Sigmoid colon (tissue), 7 donors: ENCODE data around the gene HS1BP3. TPM values are rescaled to one million over a fixed set of nuclear protein-coding genes. Genes with fewer than 3 reads are reported as not detected.

ENCODE experiments used
- DNase-seq: peaks from one replicate; pipeline ENCODE4 v3.0.0-alpha.2; 2019
- H3K27ac ChIP-seq, 4 donors: fragments of 200-600 bp; sonication (generic); one replicate each; pipeline ENCODE4 v1.5.1; 2016 to 2019; ENCODE audit warnings: mild to moderate bottlenecking in 1 of 4
- H3K27me3 ChIP-seq, 3 donors: fragments of 200-600 bp; sonication (generic); one replicate each; pipeline ENCODE4 v1.5.1; 2019; ENCODE audit warnings: mild to moderate bottlenecking in 1 of 3
- H3K36me3 ChIP-seq, 4 donors: fragments of 200-600 bp; sonication (generic); one replicate each; pipeline ENCODE4 v1.5.1; 2016 to 2019
- H3K4me1 ChIP-seq, 4 donors: fragments of 200-600 bp; sonication (generic); one replicate each; pipeline ENCODE4 v1.5.1; 2017 to 2019
- H3K4me3 ChIP-seq, 4 donors: fragments of 200-600 bp; sonication (generic); one replicate each; pipeline ENCODE4 v1.5.1; 2017 to 2019; ENCODE audit warnings: mild to moderate bottlenecking in 2 of 4, moderate library complexity in 1 of 4
- H3K9me3 ChIP-seq, 4 donors: fragments of 200-600 bp in 3 of 4; sonication (generic) in 3 of 4; one replicate each; pipeline versions ENCODE4 v1.5.1 to v1.6.1; 2013 to 2019
- EP300 ChIP-seq, 4 donors: sonication (generic); formaldehyde crosslinking; IDR thresholded peaks; one replicate each; pipeline ENCODE4 v1.6.1; 2017; ENCODE audit warnings: antibody characterized with exemption in 4 of 4
- POLR2A ChIP-seq, 2 donors: fragments of 450-650 bp; IDR thresholded peaks; one replicate each; pipeline ENCODE4 v1.6.1; 2016; ENCODE audit warnings: antibody characterized with exemption in 2 of 2, mild to moderate bottlenecking in 2 of 2, moderate library complexity in 2 of 2
- POLR2AphosphoS5 ChIP-seq, 4 donors: sonication (generic); formaldehyde crosslinking; IDR thresholded peaks; one replicate each; pipeline ENCODE4 v1.6.1; 2017; ENCODE audit warnings: antibody characterized with exemption in 4 of 4
- WGBS, 2 donors: extraction: QIAGEN DNeasy Blood & Tissue Kit; methylation state at CpG; one replicate each; pipeline ENCODE4 v1.1.7; 2013; 5-methylcytosine and 5-hydroxymethylcytosine counted together
- intact Hi-C: fragments of 100-400 bp; cut with DNase I; formaldehyde crosslinking; loops from one replicate; pipeline ENCODE4 v1.15.1; 2023
- polyA plus RNA-seq, 3 donors: library from polyadenylated mRNA; stranded (reverse); fragments of 200-250 nt; gene quantifications; one replicate each; pipeline ENCODE4 v1.2.3, GENCODE V29; 2013
- total RNA-seq, 4 donors: library from RNA; depleted of rRNA; stranded (reverse); fragments of >200 nt; gene quantifications; one replicate each; pipeline ENCODE4 v1.1.0, GENCODE V29; 2016
- TF ChIP-seq, protein P1 (sequence below), 4 experiments: fragments of 450-650 bp in 3 of 4; fragments of 200-600 bp in 1 of 4; IDR thresholded peaks; one replicate each; pipeline ENCODE4 v1.5.1; 2016 to 2019; ENCODE audit warnings: antibody characterized with exemption in 4 of 4, mild to moderate bottlenecking in 3 of 4, moderate library complexity in 2 of 4
- donor health status: healthy with polysubstance abuse.
- donor health status: Bipolar disorder and iron deficiency.
- donor health status: healthy.

Gene HS1BP3
- total and polyA plus RNA-seq, 7 donors, result 25.2 to 54.6 (median 32.6) TPM

DNA sequence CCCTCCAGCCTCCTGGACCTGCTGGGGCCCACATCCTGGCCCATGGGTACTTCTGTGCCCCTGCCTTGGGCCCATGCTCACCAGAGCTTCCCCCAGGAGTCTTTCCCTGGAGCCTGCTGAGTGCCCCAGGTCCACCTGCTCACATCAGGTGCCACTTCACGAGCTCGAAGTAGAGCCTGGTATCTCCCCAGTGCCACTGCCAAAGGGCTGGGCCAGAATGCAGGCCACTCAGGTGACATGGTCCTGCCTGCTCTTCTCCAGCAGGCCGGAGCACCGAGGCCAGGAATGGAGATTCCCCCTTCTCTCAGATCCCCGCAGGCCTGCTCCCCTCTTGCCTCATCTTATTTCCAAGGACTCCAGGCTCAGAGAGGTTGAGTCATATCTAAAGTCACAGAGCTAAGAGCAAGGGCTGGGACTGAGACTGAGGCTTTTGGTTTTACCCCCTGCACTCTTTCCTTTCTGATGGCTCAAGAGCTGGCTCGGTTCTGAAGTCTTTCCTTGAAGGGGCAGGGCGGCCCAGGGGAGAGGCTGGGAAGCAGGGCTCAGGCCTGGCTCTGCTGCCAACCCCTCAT, 79.2 kb downstream of the HS1BP3 start:
- Histone ChIP-seq H3K4me3 (no peak overlapping the region), H3K36me3 (no peaks in the 10 kb centered on the region), H3K27ac (peak overlapping the region in 2 of 4 donors; percentile 28 to 51), H3K27me3 (no peaks in the 10 kb centered on the region), H3K9me3 (no peaks in the 10 kb centered on the region), H3K4me1 (peaks cover 0 to 20% (median 17%) of the 10 kb centered on the region in 4 donors)
- intact Hi-C loops, result no loop called here
- no peak for TF ChIP-seq POLR2A (IDR thresholded peaks at IDR 0.05)
- DNase-seq, result no peak
- 90 to 94% methylated on average over 7 of the region's 7 CpGs for WGBS, 2 donors

DNA sequence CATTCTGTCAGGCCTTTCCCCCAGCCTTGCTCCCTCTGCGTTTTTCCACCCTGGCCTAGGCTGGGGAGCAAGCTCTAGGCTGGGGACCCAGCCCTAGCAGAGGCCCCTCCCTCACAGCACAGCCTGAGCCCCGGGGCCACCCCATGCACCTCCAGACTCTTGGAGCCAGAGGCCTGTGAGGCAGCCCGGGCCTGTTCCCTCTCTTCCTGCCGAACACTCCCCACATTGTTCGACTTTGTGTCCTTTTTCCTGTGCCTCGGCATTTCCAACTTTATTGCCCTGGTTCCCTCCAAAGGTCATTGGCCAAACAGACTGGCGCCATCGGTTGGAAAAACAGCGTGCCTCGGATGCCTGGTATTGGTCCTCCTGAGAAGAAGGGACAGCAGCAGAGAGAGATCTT, 79.7 kb downstream of the HS1BP3 start:
- DNase-seq, result no peak
- H3K4me3 ChIP-seq, result no peak overlapping the region
- TF ChIP-seq POLR2A (IDR thresholded peaks at IDR 0.05) (no peak), EP300 (IDR thresholded peaks at IDR 0.05) (no peak), POLR2AphosphoS5 (IDR thresholded peaks at IDR 0.05) (no peak)
- TF ChIP-seq, protein P1, sequence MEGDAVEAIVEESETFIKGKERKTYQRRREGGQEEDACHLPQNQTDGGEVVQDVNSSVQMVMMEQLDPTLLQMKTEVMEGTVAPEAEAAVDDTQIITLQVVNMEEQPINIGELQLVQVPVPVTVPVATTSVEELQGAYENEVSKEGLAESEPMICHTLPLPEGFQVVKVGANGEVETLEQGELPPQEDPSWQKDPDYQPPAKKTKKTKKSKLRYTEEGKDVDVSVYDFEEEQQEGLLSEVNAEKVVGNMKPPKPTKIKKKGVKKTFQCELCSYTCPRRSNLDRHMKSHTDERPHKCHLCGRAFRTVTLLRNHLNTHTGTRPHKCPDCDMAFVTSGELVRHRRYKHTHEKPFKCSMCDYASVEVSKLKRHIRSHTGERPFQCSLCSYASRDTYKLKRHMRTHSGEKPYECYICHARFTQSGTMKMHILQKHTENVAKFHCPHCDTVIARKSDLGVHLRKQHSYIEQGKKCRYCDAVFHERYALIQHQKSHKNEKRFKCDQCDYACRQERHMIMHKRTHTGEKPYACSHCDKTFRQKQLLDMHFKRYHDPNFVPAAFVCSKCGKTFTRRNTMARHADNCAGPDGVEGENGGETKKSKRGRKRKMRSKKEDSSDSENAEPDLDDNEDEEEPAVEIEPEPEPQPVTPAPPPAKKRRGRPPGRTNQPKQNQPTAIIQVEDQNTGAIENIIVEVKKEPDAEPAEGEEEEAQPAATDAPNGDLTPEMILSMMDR (IDR thresholded peaks at IDR 0.05), result no peak
- intact Hi-C loops, result no loop called here
- H3K27ac ChIP-seq, result peak overlapping the region in 2 of 4 donors; percentile 28 to 51
- H3K4me1 ChIP-seq, result peaks cover 0 to 23% (median 17%) of the 10 kb centered on the region in 4 donors
- H3K27me3 ChIP-seq, result no peaks in the 10 kb centered on the region
- H3K36me3 ChIP-seq, result no peaks in the 10 kb centered on the region
- H3K9me3 ChIP-seq, result no peaks in the 10 kb centered on the region
- WGBS, 2 donors, result 45 to 74% methylated on average over 10 of the region's 10 CpGs

DNA sequence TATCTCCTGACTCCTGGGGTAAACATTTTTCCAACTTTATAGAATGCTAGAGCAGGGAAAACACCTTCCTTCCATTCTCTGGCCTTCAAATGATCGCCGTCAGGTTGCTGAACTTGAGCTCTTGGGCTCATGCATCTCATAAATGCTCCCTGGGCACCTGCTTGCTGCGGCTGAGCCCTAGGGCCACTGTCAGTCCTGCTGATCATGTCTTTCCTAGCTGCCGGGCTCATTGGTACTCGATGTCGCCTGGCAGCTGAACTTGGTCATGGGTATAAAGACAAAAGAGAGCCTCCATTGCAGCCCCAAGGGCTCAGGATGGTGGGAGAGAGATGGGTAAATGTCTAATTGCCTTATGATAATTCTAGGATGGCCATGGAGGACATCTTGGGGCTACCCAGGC, 80.6 kb downstream of the HS1BP3 start:
- peaks cover 0 to 32% (median 25%) of the 10 kb centered on the region in 4 donors for H3K4me1 ChIP-seq
- no peaks in the 10 kb centered on the region for H3K36me3 ChIP-seq
- H3K27ac ChIP-seq, result peak overlapping the region in 2 of 4 donors; percentile 6 to 51
- no peak for TF ChIP-seq POLR2AphosphoS5 (IDR thresholded peaks at IDR 0.05)
- no peak for TF ChIP-seq POLR2A (IDR thresholded peaks at IDR 0.05)
- TF ChIP-seq, protein P1 (IDR thresholded peaks at IDR 0.05), result no peak
- no peak for TF ChIP-seq EP300 (IDR thresholded peaks at IDR 0.05)
- no peaks in the 10 kb centered on the region for H3K27me3 ChIP-seq
- no peak overlapping the region for H3K4me3 ChIP-seq
- DNase-seq, result no peak
- intact Hi-C loops, result no loop called here
- WGBS, 2 donors, result 96 to 97% methylated on average over 6 of the region's 6 CpGs
- no peaks in the 10 kb centered on the region for H3K9me3 ChIP-seq

- intact Hi-C loops, result no loop called here
- H3K36me3 ChIP-seq, result no peaks in the 10 kb centered on the region
- peak overlapping the region in 3 of 4 donors; percentile 34 to 62 (median 51) for H3K27ac ChIP-seq
- TF ChIP-seq EP300 (IDR thresholded peaks at IDR 0.05) (no peak), POLR2A (IDR thresholded peaks at IDR 0.05) (no peak), POLR2AphosphoS5 (IDR thresholded peaks at IDR 0.05) (no peak)
- TF ChIP-seq, protein P1 (IDR thresholded peaks at IDR 0.05), result no peak
- H3K4me1 ChIP-seq, result peaks cover 0 to 29% (median 24%) of the 10 kb centered on the region in 4 donors
- no peak for DNase-seq
- no peaks in the 10 kb centered on the region for H3K9me3 ChIP-seq
- no peak overlapping the region for H3K4me3 ChIP-seq
- H3K27me3 ChIP-seq, result no peaks in the 10 kb centered on the region
- 66 to 67% methylated on average over 7 of the region's 7 CpGs for WGBS, 2 donors
Measured at GRCh38 chr2:20569464-20570223, 81.3 kb downstream of the HS1BP3 start.
